ENCODE data around the gene PTPRT. TPM values are rescaled to one million over a fixed set of nuclear protein-coding genes. Genes with fewer than 3 reads are reported as not detected.

The PTPRT gene
- total RNA-seq, 3 donors from 2014 or later, result 0.32 to 6.3 (median 4.9) TPM

DNA sequence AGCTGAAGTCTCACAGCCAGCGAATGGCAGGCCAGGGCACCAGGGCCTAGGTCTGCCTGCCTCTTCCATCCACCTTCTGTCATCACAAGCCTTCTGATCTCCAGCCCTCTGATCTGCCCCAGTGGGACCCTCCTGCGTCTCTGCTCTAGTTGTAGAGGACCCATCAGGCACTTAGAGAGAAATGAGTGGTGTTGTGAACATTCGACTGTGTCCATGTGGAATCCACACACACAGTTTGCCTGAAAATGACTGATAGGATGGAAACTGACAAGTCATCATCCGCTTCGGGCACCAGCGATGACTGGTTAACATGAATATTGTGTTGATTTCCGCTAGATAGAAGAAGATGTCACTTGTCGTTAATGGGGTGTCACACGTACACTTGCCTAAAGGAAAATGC lies 221.0 kb downstream of the PTPRT start:
- Histone ChIP-seq H3K9me3 (no peaks in the 10 kb centered on the region), H3K4me1 (no peaks in the 10 kb centered on the region), H3K27ac (no peak overlapping the region), H3K4me3 (no peak overlapping the region), H3K36me3 (no peaks in the 10 kb centered on the region), H3K27me3 (no peaks in the 10 kb centered on the region)
- DNase-seq (ENCODE audit: low spot score in 2 of 2), result no peak
- TF ChIP-seq POLR2AphosphoS5 (IDR thresholded peaks at IDR 0.05), result no peak
- TF ChIP-seq, protein P1, sequence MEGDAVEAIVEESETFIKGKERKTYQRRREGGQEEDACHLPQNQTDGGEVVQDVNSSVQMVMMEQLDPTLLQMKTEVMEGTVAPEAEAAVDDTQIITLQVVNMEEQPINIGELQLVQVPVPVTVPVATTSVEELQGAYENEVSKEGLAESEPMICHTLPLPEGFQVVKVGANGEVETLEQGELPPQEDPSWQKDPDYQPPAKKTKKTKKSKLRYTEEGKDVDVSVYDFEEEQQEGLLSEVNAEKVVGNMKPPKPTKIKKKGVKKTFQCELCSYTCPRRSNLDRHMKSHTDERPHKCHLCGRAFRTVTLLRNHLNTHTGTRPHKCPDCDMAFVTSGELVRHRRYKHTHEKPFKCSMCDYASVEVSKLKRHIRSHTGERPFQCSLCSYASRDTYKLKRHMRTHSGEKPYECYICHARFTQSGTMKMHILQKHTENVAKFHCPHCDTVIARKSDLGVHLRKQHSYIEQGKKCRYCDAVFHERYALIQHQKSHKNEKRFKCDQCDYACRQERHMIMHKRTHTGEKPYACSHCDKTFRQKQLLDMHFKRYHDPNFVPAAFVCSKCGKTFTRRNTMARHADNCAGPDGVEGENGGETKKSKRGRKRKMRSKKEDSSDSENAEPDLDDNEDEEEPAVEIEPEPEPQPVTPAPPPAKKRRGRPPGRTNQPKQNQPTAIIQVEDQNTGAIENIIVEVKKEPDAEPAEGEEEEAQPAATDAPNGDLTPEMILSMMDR (IDR thresholded peaks at IDR 0.05), result no peak
- no peak for TF ChIP-seq POLR2A (IDR thresholded peaks at IDR 0.05)
- intact Hi-C loops (cut with DNase I; ENCODE audit: low total_unique reads), result no loop called here

GRCh38 chr20:42963796-42964195 lies 225.9 kb downstream of the PTPRT start:
- DNase-seq (ENCODE audit: low spot score in 2 of 2), result no peak
- intact Hi-C loops (cut with DNase I; ENCODE audit: low total_unique reads), result no loop called here
- H3K36me3 ChIP-seq, result no peaks in the 10 kb centered on the region
- no peak overlapping the region for H3K27ac ChIP-seq
- H3K27me3 ChIP-seq, result no peaks in the 10 kb centered on the region
- H3K9me3 ChIP-seq, result no peaks in the 10 kb centered on the region
- no peak overlapping the region for H3K4me3 ChIP-seq
- TF ChIP-seq, protein P1 (IDR thresholded peaks at IDR 0.05), result no peak
- TF ChIP-seq POLR2A (IDR thresholded peaks at IDR 0.05) (no peak), POLR2AphosphoS5 (IDR thresholded peaks at IDR 0.05) (no peak)
- no peaks in the 10 kb centered on the region for H3K4me1 ChIP-seq

DNA sequence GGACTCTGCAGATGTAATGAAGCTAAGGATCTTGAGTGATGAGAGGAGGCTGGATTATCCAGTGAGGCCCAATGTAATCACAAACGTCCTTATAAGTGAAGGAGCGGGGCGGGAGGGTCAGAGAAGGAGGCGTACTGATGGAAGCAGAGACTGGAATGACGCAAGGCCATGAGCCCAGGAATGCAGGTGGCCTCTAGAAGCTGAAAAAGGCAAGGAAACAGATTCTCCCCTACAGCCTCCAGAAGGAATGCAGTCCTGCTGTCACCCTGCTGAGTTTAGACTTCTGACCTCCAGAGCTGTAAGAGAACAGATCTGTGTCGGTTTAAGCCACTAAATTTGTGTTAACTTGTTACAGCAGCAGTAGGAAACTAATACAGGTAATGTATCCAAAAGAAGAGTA lies 227.9 kb downstream of the PTPRT start:
- Histone ChIP-seq H3K4me3 (no peak overlapping the region), H3K4me1 (no peaks in the 10 kb centered on the region), H3K27ac (no peak overlapping the region), H3K36me3 (no peaks in the 10 kb centered on the region), H3K27me3 (no peaks in the 10 kb centered on the region), H3K9me3 (no peaks in the 10 kb centered on the region)
- intact Hi-C loops (cut with DNase I; ENCODE audit: low total_unique reads), result no loop called here
- no peak for DNase-seq (ENCODE audit: low spot score in 2 of 2)
- no peak for TF ChIP-seq POLR2AphosphoS5 (IDR thresholded peaks at IDR 0.05)
- TF ChIP-seq, protein P1 (IDR thresholded peaks at IDR 0.05), result no peak
- no peak for TF ChIP-seq POLR2A (IDR thresholded peaks at IDR 0.05)

DNA sequence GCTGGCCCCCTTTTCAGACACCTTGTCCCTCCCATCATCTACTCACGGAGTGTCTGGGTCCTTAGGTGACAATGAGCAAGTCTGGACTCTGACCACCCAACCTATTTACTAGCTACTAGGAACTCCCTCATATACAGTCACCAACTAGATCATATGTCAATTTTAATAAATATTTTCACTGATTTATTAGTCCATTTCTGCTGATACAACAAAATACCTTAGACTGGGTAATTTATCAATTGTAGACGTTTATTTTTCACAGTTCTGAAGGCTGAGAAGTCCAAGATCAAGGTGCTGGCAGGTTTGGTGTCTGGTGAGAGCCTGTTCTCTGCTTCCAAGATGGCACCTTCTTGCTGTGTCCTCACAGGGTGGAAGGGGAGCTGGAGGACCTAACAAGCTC lies 229.7 kb downstream of the PTPRT start:
- H3K4me1 ChIP-seq, result no peaks in the 10 kb centered on the region
- no peak overlapping the region for H3K27ac ChIP-seq
- H3K9me3 ChIP-seq, result no peaks in the 10 kb centered on the region
- H3K27me3 ChIP-seq, result no peaks in the 10 kb centered on the region
- TF ChIP-seq, protein P1 (IDR thresholded peaks at IDR 0.05), result no peak
- TF ChIP-seq POLR2A (IDR thresholded peaks at IDR 0.05) (no peak), POLR2AphosphoS5 (IDR thresholded peaks at IDR 0.05) (no peak)
- intact Hi-C loops (cut with DNase I; ENCODE audit: low total_unique reads), result no loop called here
- DNase-seq (ENCODE audit: low spot score in 2 of 2), result no peak
- no peak overlapping the region for H3K4me3 ChIP-seq
- no peaks in the 10 kb centered on the region for H3K36me3 ChIP-seq

GRCh38 chr20:42958367-42959069 lies 231.2 kb downstream of the PTPRT start:
- H3K36me3 ChIP-seq, result no peaks in the 10 kb centered on the region
- no peak overlapping the region for H3K4me3 ChIP-seq
- no peak overlapping the region for H3K27ac ChIP-seq
- no peaks in the 10 kb centered on the region for H3K27me3 ChIP-seq
- TF ChIP-seq, protein P1 (IDR thresholded peaks at IDR 0.05), result no peak
- TF ChIP-seq POLR2AphosphoS5 (IDR thresholded peaks at IDR 0.05), result no peak
- no peak for TF ChIP-seq POLR2A (IDR thresholded peaks at IDR 0.05)
- H3K9me3 ChIP-seq, result no peaks in the 10 kb centered on the region
- no peak for DNase-seq (ENCODE audit: low spot score in 2 of 2)
- intact Hi-C loops (cut with DNase I; ENCODE audit: low total_unique reads), result no loop called here
- no peaks in the 10 kb centered on the region for H3K4me1 ChIP-seq

All from breast epithelium (tissue), 4 donors.